Neutrophil (primary cell): ENCODE measurements around the gene DOLK.

ENCODE experiments used
- H3K27ac ChIP-seq: fragments of 200-600 bp; sonication (generic); 2 replicates; pipeline ENCODE4 v1.5.1; 2016; ENCODE audit warnings: mild to moderate bottlenecking, moderate library complexity
- H3K27me3 ChIP-seq: fragments of 200-600 bp; sonication (generic); 2 replicates; pipeline ENCODE4 v1.6.0; 2016; ENCODE audit warnings: mild to moderate bottlenecking
- H3K36me3 ChIP-seq: fragments of 200-600 bp; sonication (generic); 2 replicates; pipeline ENCODE4 v1.5.1; 2017
- H3K4me1 ChIP-seq, 2 experiments: fragments of 200-600 bp in 1 of 2; sonication (generic) in 1 of 2; 1 replicate in 1 of 2; 2 replicates in 1 of 2; pipeline versions ENCODE4 v1.5.1 to v1.6.1; 2013 to 2016; ENCODE audit warnings: low read depth in 1 of 2, low read length in 1 of 2, mild to moderate bottlenecking in 1 of 2, moderate library complexity in 1 of 2; ENCODE audit not compliant: control insufficient read depth in 1 of 2, insufficient read depth in 1 of 2
- H3K4me3 ChIP-seq, 2 experiments: fragments of 200-600 bp in 1 of 2; sonication (generic) in 1 of 2; 1 replicate in 1 of 2; 2 replicates in 1 of 2; pipeline ENCODE4 v1.5.1; 2013 to 2016; ENCODE audit warnings: low read depth in 1 of 2, low read length in 1 of 2, mild to moderate bottlenecking in 1 of 2, moderate library complexity in 1 of 2
- H3K9me3 ChIP-seq: fragments of 200-600 bp; sonication (generic); 2 replicates; pipeline ENCODE4 v1.5.1; 2016
- CTCF ChIP-seq: fragments of 200-600 bp; sonication (generic); IDR thresholded peaks from 2 replicates; pipeline ENCODE4 v1.5.1; 2016; ENCODE audit warnings: antibody characterized with exemption

The DOLK gene

GRCh38 chr9:128919402-128920089, 27.9 kb downstream of the DOLK start:
- peaks cover 30% of the 10 kb centered on the region for H3K36me3 ChIP-seq
- H3K27me3 ChIP-seq = peaks cover 14% of the 10 kb centered on the region
- H3K4me1 ChIP-seq = peaks cover 4 to 7% of the 10 kb centered on the region in 2 experiments

GRCh38 chr9:128918921-128919320, 28.5 kb downstream of the DOLK start:
- Histone ChIP-seq H3K27me3 (peaks cover 14% of the 10 kb centered on the region), H3K9me3 (no peaks in the 10 kb centered on the region), H3K4me3 (no peak overlapping the region), H3K27ac (no peak overlapping the region), H3K4me1 (peaks cover 4 to 7% of the 10 kb centered on the region in 2 experiments), H3K36me3 (peaks cover 30% of the 10 kb centered on the region)
- TF ChIP-seq CTCF = no peak

More at GRCh38 chr9:128919402-128920089, 27.9 kb downstream of the DOLK start:
- no peak overlapping the region for H3K4me3 ChIP-seq
- TF ChIP-seq CTCF = no peak
- H3K9me3 ChIP-seq = no peaks in the 10 kb centered on the region
- no peak overlapping the region for H3K27ac ChIP-seq

GRCh38 chr9:128917151-128917849, 30.1 kb downstream of the DOLK start:
- TF ChIP-seq CTCF = no peak
- Histone ChIP-seq H3K9me3 (no peaks in the 10 kb centered on the region), H3K27ac (no peak overlapping the region), H3K27me3 (peaks cover 6% of the 10 kb centered on the region), H3K4me1 (peaks cover 0 to 4% of the 10 kb centered on the region in 2 experiments), H3K4me3 (no peak overlapping the region), H3K36me3 (peaks cover 37% of the 10 kb centered on the region)

GRCh38 chr9:128916745-128917144, 30.7 kb downstream of the DOLK start:
- H3K4me1 ChIP-seq = no peaks in the 10 kb centered on the region
- TF ChIP-seq CTCF = no peak
- H3K4me3 ChIP-seq = no peak overlapping the region
- H3K36me3 ChIP-seq = peaks cover 37% of the 10 kb centered on the region
- peaks cover under 1% of the 10 kb centered on the region for H3K27me3 ChIP-seq
- no peak overlapping the region for H3K27ac ChIP-seq
- no peaks in the 10 kb centered on the region for H3K9me3 ChIP-seq

GRCh38 chr9:128916204-128916603, 31.2 kb downstream of the DOLK start:
- no peaks in the 10 kb centered on the region for H3K27me3 ChIP-seq
- no peak overlapping the region for H3K4me3 ChIP-seq
- no peaks in the 10 kb centered on the region for H3K4me1 ChIP-seq
- no peak for TF ChIP-seq CTCF
- H3K36me3 ChIP-seq = peaks cover 37% of the 10 kb centered on the region
- no peak overlapping the region for H3K27ac ChIP-seq
- H3K9me3 ChIP-seq = no peaks in the 10 kb centered on the region
